Right kidney (tissue), 1 donor: ENCODE results near the gene SOX9.
"Not testable (repeated sequence)": the region's sequence is repeated elsewhere in the genome, so short reads cannot be mapped to it uniquely, and the experiment has no call there.

Source experiments
- DNase-seq: peaks from one replicate; pipeline ENCODE4 v3.0.0-alpha.2; 2016

The SOX9 gene

DNA sequence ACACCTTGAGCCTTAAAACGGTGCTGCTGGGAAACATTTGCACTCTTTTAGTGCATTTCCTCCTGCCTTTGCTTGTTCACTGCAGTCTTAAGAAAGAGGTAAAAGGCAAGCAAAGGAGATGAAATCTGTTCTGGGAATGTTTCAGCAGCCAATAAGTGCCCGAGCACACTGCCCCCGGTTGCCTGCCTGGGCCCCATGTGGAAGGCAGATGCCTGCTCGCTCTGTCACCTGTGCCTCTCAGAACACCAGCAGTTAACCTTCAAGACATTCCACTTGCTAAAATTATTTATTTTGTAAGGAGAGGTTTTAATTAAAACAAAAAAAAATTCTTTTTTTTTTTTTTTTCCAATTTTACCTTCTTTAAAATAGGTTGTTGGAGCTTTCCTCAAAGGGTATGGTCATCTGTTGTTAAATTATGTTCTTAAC, 4.4 kb downstream of the SOX9 start:
- no peak for DNase-seq

DNA sequence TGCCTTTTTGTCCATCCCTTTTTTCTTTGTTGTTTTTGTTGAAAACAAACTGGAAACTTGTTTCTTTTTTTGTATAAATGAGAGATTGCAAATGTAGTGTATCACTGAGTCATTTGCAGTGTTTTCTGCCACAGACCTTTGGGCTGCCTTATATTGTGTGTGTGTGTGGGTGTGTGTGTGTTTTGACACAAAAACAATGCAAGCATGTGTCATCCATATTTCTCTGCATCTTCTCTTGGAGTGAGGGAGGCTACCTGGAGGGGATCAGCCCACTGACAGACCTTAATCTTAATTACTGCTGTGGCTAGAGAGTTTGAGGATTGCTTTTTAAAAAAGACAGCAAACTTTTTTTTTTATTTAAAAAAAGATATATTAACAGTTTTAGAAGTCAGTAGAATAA, 4.9 kb downstream of the SOX9 start:
- no peak for DNase-seq

- DNase-seq, result no peak
These were observed 6.0 kb downstream of the SOX9 start for GRCh38 chr17:72126575-72127486.

DNA sequence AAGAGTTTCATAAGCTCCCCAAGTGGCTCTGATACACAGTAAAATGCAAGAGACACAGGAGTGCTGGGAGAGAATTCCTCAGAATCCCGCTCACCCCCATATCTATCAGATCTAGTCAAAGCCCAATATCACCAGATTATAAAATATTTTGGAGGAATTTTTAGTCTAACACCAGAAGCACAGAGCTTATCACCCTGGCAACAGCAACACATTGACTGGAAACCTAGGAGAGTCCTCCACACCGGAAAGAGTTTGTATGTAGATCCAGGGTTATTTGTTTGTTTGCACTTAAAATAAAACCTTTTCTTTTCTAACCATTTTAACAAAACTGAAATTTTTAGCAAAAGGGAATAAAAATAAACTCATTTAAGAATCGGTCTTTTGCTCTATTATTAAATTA, 7.2 kb downstream of the SOX9 start:
- no peak for DNase-seq

GRCh38 chr17:72134608-72135394, 14.0 kb downstream of the SOX9 start:
- DNase-seq, result no peak

DNA sequence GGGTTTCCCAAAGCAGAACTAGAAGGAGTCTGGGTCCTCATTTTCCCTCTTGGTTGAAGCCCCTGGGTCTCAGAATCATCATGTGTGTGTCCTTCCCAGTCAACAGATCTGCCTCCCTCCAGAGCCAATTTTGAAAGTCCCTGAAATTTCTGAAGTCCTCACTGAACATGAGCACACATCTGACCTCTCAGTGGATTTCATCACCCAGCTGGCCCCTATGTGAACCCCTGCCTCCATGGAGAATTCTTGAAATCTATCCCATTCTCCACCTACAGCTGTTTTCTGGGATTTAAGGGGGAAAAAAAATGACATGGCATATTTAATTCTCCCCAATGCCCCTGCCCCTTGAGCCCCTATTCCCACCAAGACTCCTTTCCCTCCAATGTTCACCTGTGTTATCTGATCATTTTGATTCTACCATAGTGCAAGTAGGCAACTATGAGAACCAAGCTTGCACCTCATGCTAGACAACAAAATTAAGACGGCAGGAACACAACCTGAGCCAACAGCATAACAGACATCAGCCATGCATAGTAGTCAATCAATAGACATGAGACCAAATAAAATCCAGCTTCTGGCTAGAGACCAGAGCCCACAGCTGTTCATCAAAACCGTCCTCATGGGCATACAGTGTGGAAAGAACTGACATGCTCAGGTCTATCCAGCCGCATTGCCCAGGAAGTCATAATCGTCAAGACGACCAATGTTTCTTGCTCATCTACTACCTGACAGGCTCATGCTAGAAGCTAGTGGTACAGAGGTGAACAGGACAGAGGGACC, 14.9 kb downstream of the SOX9 start:
- DNase-seq, result no peak

GRCh38 chr17:72136692-72137091, 15.9 kb downstream of the SOX9 start:
- DNase-seq, result no peak

DNA sequence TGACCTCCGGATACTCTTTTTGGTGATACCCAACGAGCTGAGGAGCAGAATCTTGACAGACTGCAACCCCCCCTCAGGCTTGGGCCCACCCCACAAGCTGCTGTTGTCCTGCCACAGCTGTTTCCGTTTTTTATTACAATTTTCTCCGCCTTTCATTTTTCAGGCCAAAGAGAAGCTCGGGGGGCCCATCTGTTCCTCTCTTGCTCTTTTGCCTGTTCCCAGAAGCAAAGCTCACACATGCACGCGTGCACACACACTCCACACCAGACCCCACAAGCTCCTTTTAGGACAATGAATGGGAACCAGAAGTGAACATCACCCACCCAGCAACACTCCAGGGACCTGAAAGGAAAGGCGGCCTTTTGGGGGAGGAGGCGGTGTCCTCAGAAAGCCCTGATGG, 16.3 kb downstream of the SOX9 start:
- DNase-seq, result no peak

DNA sequence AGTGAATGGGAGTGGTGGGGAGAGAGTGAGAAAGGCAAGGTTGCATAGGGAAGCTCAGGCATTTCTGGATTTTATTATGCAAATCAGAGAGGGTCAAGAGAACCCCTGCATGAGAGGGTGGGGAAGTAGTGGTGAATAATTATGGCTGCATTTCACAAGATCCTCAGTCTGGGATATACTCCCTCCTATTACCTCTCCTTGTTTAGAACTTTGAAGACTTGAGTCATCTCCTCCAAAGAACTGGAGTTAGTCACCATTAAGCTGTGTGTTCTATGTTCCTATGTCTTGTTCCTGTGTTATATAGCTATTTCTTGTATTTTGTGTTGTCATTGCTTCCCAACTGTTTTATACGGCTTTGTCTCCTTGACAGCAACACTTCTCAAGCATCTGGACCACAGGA, 18.4 kb downstream of the SOX9 start:
- no peak for DNase-seq

- no peak for DNase-seq
These were observed 20.5 kb downstream of the SOX9 start for GRCh38 chr17:72141336-72141735.

GRCh38 chr17:72142097-72142496, 21.3 kb downstream of the SOX9 start:
- not testable (repeated sequence) for DNase-seq

GRCh38 chr17:72142614-72143013, 21.8 kb downstream of the SOX9 start:
- DNase-seq, result no peak

- DNase-seq, result no peak
These were observed 22.4 kb downstream of the SOX9 start for GRCh38 chr17:72143245-72143644.

- DNase-seq, result no peak
These were observed 23.3 kb downstream of the SOX9 start for GRCh38 chr17:72144101-72144500.

DNA sequence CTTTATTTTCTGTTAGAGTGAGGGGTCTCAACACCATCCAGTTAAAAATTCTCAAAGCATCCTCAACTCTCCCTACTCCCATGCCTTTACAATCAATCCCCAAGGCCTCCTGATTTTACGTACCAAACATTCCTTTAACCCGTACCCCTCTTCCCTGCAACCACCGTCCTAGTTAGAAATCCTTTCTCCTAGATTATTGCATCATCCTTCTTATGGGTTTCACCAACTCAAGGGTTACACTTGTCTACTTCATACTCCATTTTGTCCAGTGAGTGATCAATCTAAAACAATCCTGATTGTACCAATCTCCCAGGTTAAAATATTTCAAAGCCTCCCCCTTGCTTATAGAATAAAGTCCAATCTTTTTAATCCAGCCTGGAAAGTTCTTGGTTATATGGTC, 24.7 kb downstream of the SOX9 start:
- no peak for DNase-seq

DNA sequence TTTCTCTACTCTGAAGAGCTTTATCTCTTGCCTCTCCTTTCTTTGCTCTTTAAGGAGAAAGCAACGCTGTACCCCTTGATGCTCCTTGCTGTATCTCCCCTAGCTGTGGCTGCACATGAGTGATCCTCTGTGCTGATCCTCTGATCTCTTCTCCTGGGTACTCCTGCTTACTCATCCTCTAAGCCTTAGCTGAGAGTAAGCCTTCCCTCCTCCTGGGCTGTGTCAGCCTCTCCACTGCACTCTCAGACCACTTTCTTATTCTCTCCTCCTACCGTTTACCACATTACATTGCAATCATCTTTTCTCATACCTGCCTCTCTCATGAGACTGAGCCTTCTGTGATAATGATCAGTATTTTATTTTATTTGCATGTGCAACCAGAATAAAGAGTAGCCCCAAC, 25.1 kb downstream of the SOX9 start:
- DNase-seq, result no peak

DNA sequence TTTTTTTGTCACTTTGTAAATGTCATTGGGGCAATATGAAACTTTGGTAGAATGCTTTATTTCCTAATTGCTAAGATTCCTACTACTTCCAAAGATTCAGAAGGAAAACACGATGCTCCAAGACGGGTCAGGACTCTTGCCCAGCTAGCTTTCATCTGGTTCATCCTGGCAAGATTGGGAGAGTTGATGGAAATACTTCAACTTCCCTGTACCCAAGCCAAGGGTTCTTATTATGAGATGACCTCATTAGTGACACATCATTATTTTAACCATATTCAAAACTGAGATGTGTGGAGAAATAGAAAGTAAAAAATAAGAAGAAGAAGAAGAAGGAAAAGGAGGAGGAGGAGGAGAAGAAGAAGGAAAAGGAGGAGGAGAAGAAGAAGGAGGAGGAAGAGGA, 25.6 kb downstream of the SOX9 start:
- DNase-seq, result no peak

DNA sequence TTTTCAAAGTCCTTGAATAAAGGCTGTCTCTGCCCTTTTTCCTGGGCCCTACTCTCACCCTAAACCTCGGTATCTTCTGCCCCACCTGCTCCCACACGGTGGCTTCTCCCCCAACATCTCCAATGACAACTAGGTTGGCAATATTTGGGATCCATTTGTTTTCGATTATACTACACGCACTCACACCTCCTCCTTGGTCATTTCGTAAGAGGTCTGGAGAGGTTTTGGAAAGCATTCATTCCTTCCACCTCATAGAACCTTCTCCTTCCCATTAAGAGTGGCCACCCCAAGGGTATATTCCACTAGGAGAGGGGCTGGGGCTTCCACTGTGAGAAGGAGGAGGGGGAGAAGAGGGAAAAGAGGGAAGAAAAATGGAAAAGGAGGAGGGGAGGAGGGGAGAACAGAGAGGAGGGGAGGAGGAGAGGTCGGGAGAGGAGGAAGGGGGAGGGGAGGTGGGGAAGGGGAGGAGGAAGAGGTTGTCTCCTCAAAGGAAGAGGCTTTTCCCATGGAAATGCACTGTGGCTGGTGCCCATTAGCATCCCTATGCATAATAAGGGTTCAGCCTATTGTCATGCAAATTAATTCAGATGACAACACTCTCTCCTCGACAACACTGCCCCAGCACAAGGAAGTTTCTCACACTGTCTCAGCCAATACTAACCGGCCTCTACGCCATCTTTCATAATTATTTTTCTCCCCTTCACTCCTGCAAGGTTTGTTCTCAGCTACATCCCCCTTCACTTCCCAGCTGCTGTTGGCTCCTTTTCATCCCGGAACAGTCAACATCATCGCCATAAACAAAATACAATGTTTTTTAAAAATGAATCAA, 30.0 kb downstream of the SOX9 start:
- no peak for DNase-seq

DNA sequence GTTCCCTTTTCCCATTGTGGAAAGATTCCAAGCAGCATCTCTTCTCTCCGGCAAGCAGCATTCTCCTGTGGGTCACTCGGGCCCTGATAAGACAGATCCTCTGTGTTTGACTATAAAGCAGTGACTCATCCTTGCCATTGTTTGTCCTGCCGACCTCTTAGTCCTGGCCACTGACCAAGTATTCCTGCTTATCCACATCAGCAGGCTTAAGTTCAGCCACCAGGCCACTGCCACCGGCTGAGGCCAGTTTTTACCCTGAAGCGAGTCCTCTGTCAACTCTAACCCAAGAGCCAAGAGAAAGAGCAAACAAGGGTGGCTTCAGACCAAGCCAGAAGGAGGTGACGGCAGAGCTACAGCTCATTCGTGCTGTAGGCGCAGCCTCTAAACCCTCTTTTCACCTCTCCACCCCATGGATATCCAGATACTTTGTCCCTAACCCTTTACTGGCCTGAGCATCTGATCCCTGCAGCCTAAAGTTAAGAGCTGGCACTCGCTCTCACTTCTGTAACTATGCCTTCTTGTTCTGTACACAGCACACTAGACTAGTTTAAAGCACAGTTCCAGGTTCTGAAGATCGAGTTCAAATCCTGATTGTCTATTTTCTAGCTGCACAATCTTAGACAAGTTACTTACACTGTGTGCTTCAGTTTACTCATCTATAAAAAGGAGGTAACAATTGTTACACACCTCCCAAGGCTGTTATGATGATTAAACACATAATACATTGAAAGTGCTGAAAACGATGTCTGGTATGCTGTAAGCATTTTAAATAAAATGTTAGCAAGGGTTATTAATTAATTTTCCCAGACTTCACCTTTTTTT, 31.0 kb downstream of the SOX9 start:
- DNase-seq, result no peak

DNA sequence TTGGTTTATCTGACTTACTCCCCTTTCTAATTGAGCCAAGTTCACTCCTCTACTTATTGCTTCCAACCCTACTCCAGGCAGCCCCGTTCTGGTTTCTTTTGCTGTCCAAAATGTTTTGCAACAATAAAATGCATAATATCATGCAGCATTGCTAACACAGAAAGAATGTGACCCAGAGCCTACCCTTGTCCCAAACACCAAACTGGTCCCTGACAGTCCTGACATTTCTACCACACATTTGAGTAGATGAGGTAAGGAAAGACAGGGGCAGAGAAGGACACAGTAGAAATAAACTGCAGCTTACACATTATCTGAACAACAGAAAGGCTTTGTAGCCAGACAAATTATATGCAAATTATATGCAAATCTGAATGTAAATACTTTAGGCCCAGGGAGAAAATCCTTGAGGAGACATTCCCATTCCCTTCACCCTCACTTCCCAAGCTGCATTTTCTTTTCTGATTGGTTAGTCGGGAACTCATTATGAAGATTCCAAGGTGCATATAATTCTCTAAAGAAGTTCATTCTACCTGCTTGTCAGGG, 31.6 kb downstream of the SOX9 start:
- DNase-seq, result no peak
